Heart right ventricle (tissue), 16 donors: ENCODE data around the gene AEN. TPM values are rescaled to one million over a fixed set of nuclear protein-coding genes. Genes with fewer than 3 reads are reported as not detected.
A peak's percentile ranks its signal among the peaks of the same experiment; 100 is the strongest.

Experiments used
- ATAC-seq, 8 donors: fragments of 200-7000 bp; cut with Tn5 transposase; one replicate each; pipeline ENCODE4 v1.9.1; 2020; ENCODE audit warnings: mild to moderate bottlenecking in 8 of 8, moderate library complexity in 8 of 8, moderate number of reproducible peaks in 1 of 8
- DNase-seq, 2 donors: peaks; one replicate each; pipeline ENCODE4 v3.0.0-alpha.2; 2020
- H3K27ac ChIP-seq, 10 donors: fragments of 200-600 bp; sonication (generic) in 2 of 10; one replicate each; pipeline versions ENCODE4 v1.5.0 to v1.8.0; 2020 to 2022; ENCODE audit warnings: mild to moderate bottlenecking in 3 of 10
- H3K27me3 ChIP-seq, 7 donors: fragments of 200-600 bp; one replicate each; pipeline ENCODE4 v1.8.0; 2021 to 2022; ENCODE audit warnings: mild to moderate bottlenecking in 2 of 7
- H3K36me3 ChIP-seq, 9 donors: fragments of 200-600 bp; sonication (generic) in 1 of 9; one replicate each; pipeline versions ENCODE4 v1.5.0 to v1.8.0; 2020 to 2022; ENCODE audit warnings: mild to moderate bottlenecking in 2 of 9
- H3K4me1 ChIP-seq, 9 donors: fragments of 200-600 bp; sonication (generic) in 1 of 9; one replicate each; pipeline versions ENCODE4 v1.5.0 to v1.8.0; 2020 to 2022; ENCODE audit warnings: mild to moderate bottlenecking in 4 of 9
- H3K4me3 ChIP-seq, 10 donors: fragments of 200-600 bp; sonication (generic) in 2 of 10; one replicate each; pipeline versions ENCODE4 v1.5.0 to v1.8.0; 2020 to 2022; ENCODE audit warnings: mild to moderate bottlenecking in 7 of 10, moderate library complexity in 2 of 10
- H3K9me3 ChIP-seq, 11 donors: fragments of 200-600 bp in 10 of 11; sonication (generic) in 2 of 11; one replicate each; pipeline versions ENCODE4 v1.5.0 to v1.8.0; 2013 to 2022; ENCODE audit warnings: mild to moderate bottlenecking in 2 of 11, control low read depth in 1 of 11, moderate library complexity in 1 of 11
- WGBS, 2 donors: extraction: QIAGEN DNeasy Blood & Tissue Kit; methylation state at CpG; one replicate each; pipeline ENCODE4 v1.1.7; 2013; ENCODE audit warnings: inconsistent platforms in 1 of 2; 5-methylcytosine and 5-hydroxymethylcytosine counted together
- intact Hi-C, 10 donors: fragments of 100-400 bp; cut with DNase I; formaldehyde crosslinking; loops; one replicate each; pipeline versions ENCODE4 v1.11.1 to v1.14.2; 2022
- polyA plus RNA-seq, 2 donors: library from polyadenylated mRNA; stranded (reverse); fragments of 200-250 nt; gene quantifications; one replicate each; pipeline ENCODE4 v1.2.3, GENCODE V29; 2013
- total RNA-seq, 10 donors: library from RNA; stranded (reverse); fragmentation: NEBNext Ultra II Directional in 3 of 10; extraction: Animal tissue kit (Norgen Biotek cat#: 25700) in 3 of 10; gene quantifications; one replicate each; pipeline versions ENCODE4 v1.2.1 to v1.2.4, GENCODE V29; 2021 to 2023
- TF ChIP-seq, protein P1 (sequence below), 9 donors: fragments of 200-600 bp; sonication (generic) in 2 of 9; IDR thresholded peaks; one replicate each; pipeline versions ENCODE4 v1.5.0 to v1.8.0; 2021 to 2022; ENCODE audit warnings: antibody characterized with exemption in 9 of 9, mild to moderate bottlenecking in 5 of 9, moderate library complexity in 1 of 9
- donor health status: Arrhythmogenic right ventricular cardiomyopathy.
- donor health status: ischemic (EF 13 %, LVEDD 7.1; RV severe dilation, severe dysfunction).
- donor health status: healthy with polysubstance abuse.
- donor health status: DM: no; HTN: yes; CAD: no.
- donor health status: DM: no; HTN: no; CAD: no.
- donor health status: ischemic (EF 25% LVEDD 6.9; RV normal size, moderate dysfunction).
- donor health status: ischemic (EF 25% LVEDD 5.7; RV mildly dilated, moderate dysfunction).
- donor health status: healthy.
- donor health status: DM: yes; HTN: yes; CAD: no.
- donor health status: Ischemic cardiomyopathy.
- donor health status: ischemic (EF 35%, LVEDD 5.7; RV mildly dilated, moderate dysfunction).
- donor health status: nonischemic (EF 11% LVEDD 7.7; RV severe dilation, severe dysfunction).
- donor health status: DM: yes; HTN: yes; CAD: no.
- donor health status: PGD.
- donor health status: ischemic (EF 29% LVEDD 5.4; RV normal size, mild dysfunction).
- donor health status: nonischemic (EF 23%, LVEDD 6.1; RV moderate dilation, normal function).

The AEN gene
- total and polyA plus RNA-seq, 12 donors: 3.4 to 13.2 (median 5.6) TPM

DNA sequence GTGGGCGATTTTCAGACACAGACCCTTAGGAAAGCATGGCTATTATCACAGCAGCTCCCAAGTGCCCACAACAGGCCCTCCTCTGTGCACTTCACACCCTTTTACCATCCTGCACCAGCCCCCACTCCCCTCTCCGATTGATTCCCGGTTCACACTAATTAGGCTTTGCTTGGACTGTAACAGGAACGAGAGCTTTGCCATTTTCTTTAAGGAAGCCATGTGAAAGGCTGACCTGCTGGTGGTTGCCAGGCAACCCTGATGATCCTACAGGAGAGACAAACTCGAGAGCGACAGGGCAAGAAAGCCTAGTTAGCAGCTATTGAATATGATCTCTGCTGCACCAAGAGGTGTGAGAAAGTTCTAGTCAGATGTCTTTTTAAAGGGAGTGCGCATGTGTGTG is 46.5 kb upstream of the AEN start:
- no peak for ATAC-seq
- intact Hi-C loops: no loop called here

GRCh38 chr15:88579322-88579721 is 41.8 kb upstream of the AEN start:
- H3K27me3 ChIP-seq: no peaks in the 10 kb centered on the region
- peaks cover 0 to 10% (median 0%) of the 10 kb centered on the region in 11 donors for H3K9me3 ChIP-seq
- H3K36me3 ChIP-seq: no peaks in the 10 kb centered on the region
- intact Hi-C loops: no loop called here
- TF ChIP-seq, protein P1, sequence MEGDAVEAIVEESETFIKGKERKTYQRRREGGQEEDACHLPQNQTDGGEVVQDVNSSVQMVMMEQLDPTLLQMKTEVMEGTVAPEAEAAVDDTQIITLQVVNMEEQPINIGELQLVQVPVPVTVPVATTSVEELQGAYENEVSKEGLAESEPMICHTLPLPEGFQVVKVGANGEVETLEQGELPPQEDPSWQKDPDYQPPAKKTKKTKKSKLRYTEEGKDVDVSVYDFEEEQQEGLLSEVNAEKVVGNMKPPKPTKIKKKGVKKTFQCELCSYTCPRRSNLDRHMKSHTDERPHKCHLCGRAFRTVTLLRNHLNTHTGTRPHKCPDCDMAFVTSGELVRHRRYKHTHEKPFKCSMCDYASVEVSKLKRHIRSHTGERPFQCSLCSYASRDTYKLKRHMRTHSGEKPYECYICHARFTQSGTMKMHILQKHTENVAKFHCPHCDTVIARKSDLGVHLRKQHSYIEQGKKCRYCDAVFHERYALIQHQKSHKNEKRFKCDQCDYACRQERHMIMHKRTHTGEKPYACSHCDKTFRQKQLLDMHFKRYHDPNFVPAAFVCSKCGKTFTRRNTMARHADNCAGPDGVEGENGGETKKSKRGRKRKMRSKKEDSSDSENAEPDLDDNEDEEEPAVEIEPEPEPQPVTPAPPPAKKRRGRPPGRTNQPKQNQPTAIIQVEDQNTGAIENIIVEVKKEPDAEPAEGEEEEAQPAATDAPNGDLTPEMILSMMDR (IDR thresholded peaks at IDR 0.05): no peak
- no peak overlapping the region for H3K4me3 ChIP-seq
- WGBS, 2 donors: 75 to 80% methylated on average over 3 of the region's 3 CpGs
- DNase-seq (no peak), ATAC-seq (no peak)
- H3K27ac ChIP-seq: no peak overlapping the region
- H3K4me1 ChIP-seq: peaks cover 0 to 5% (median 0%) of the 10 kb centered on the region in 9 donors

More for the DNA sequence above, 46.5 kb upstream of the AEN start:
- Histone ChIP-seq H3K27me3 (no peaks in the 10 kb centered on the region), H3K9me3 (no peaks in the 10 kb centered on the region), H3K27ac (peak overlapping the region in 4 of 10 donors; percentile 7 to 60 (median 44)), H3K4me3 (no peak overlapping the region), H3K36me3 (no peaks in the 10 kb centered on the region), H3K4me1 (peaks cover 0 to 26% (median 11%) of the 10 kb centered on the region in 9 donors)
- TF ChIP-seq, protein P1 (IDR thresholded peaks at IDR 0.05): no peak
- whole genome bisulfite sequencing, 2 donors: 33 to 39% methylated on average over 7 of the region's 7 CpGs
- no peak for DNase-seq

DNA sequence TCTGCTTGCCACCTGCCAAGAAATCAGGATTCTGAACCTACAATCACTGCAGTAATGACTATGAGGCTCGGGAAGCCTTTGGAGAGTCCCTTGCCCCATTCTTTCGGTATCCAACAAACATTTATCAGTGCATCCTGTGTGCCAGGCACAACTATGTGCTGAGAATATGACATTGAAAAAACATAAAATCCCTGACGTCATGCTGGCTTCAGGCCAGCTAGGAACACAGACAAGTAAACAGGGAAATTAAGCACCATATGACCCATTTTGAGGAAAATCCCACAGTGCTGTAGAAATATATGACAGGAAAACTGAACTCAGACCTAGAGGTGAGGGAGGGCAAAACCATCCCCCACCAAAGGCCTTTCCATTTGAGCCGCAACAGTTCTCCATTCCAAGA is 40.6 kb upstream of the AEN start:
- WGBS, 2 donors: 48 to 63% methylated on average over 4 of the region's 4 CpGs
- peaks cover 0 to 10% (median 0%) of the 10 kb centered on the region in 11 donors for H3K9me3 ChIP-seq
- no peak overlapping the region for H3K4me3 ChIP-seq
- H3K27ac ChIP-seq: no peak overlapping the region
- TF ChIP-seq, protein P1 (IDR thresholded peaks at IDR 0.05): no peak
- no peak for DNase-seq
- intact Hi-C loops: no loop called here
- no peaks in the 10 kb centered on the region for H3K27me3 ChIP-seq
- ATAC-seq: no peak
- no peaks in the 10 kb centered on the region for H3K4me1 ChIP-seq
- no peaks in the 10 kb centered on the region for H3K36me3 ChIP-seq

DNA sequence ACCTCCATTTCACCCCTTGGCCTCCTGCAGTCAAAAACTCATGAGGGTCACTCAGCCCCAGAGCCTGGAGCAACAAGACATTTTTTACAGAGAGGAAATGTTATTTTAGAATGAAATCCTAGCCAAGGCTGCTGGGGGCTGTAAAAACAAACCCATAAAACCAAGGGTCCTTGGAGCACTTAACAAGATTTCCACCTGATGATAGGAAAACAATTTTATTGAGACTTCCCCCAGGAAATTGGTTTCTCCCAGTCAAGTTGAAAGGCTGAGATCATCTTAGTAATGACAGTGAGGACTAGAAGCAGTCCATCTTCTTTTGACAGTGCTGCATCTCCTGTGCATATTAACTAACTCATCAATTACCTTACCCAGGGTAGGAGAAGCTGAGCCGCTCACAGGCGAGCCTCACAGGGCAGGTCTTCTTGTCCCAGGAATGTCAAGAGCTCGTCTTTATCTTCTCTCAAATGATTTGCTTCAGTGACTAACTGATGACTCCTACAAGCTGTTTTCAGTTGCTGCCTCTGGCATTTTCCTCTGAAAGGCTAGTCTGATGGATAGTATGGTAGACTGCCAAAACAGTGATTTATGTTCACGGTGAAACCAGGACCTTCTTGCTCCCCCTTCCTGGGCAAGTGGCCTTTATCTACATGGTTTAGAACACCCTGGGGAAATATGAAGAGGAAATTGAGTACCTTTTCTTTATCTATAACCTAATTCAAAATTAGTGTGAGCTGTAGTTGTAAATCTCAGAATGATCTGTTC is 34.6 kb upstream of the AEN start:
- H3K27ac ChIP-seq: no peak overlapping the region
- H3K9me3 ChIP-seq: peaks cover 0 to 11% (median 0%) of the 10 kb centered on the region in 11 donors
- no peaks in the 10 kb centered on the region for H3K4me1 ChIP-seq
- no peaks in the 10 kb centered on the region for H3K27me3 ChIP-seq
- DNase-seq (no peak), ATAC-seq (no peak)
- H3K36me3 ChIP-seq: no peaks in the 10 kb centered on the region
- TF ChIP-seq, protein P1 (IDR thresholded peaks at IDR 0.05): no peak
- intact Hi-C loops: no loop called here
- 32 to 36% methylated on average over 4 of the region's 4 CpGs for whole genome bisulfite sequencing, 2 donors
- H3K4me3 ChIP-seq: no peak overlapping the region
